HG03432 (cell line): ENCODE results near the gene A2ML1.
"Not testable (repeated sequence)": the region's sequence is repeated elsewhere in the genome, so short reads cannot be mapped to it uniquely, and the experiment has no call there.

Experiments
- ATAC-seq: cut with Tn5 transposase; IDR thresholded peaks from one replicate; pipeline ENCODE4 v1.9.1; 2021; ENCODE audit warnings: mild to moderate bottlenecking, moderate library complexity; ENCODE audit not compliant: unreplicated experiment

Gene A2ML1

GRCh38 chr12:8847435-8847834, 25.0 kb downstream of the A2ML1 start:
- ATAC-seq, result no peak

GRCh38 chr12:8849876-8850275, 27.5 kb downstream of the A2ML1 start:
- ATAC-seq, result no peak

GRCh38 chr12:8852119-8852518, 29.7 kb downstream of the A2ML1 start:
- ATAC-seq, result no peak

- ATAC-seq, result no peak
Measured at GRCh38 chr12:8855891-8856290, 33.5 kb downstream of the A2ML1 start.

GRCh38 chr12:8859448-8859847, 37.0 kb downstream of the A2ML1 start:
- not testable (repeated sequence) for ATAC-seq

- no peak for ATAC-seq
Measured at GRCh38 chr12:8860165-8860961, 37.9 kb downstream of the A2ML1 start.

GRCh38 chr12:8866429-8866828, 44.0 kb downstream of the A2ML1 start:
- ATAC-seq, result no peak

GRCh38 chr12:8867009-8867408, 44.6 kb downstream of the A2ML1 start:
- no peak for ATAC-seq

- no peak for ATAC-seq
Measured at GRCh38 chr12:8867786-8868185, 45.4 kb downstream of the A2ML1 start.

- no peak for ATAC-seq
Measured at GRCh38 chr12:8870586-8870985, 48.2 kb downstream of the A2ML1 start.

- no peak for ATAC-seq
Measured at GRCh38 chr12:8871068-8871467, 48.6 kb downstream of the A2ML1 start.

GRCh38 chr12:8876887-8877286, 54.5 kb downstream of the A2ML1 start:
- ATAC-seq, result no peak

- no peak for ATAC-seq
Measured at GRCh38 chr12:8886502-8887284, 64.3 kb downstream of the A2ML1 start.

GRCh38 chr12:8887285-8887715, 64.9 kb downstream of the A2ML1 start:
- no peak for ATAC-seq

GRCh38 chr12:8890313-8891085, 68.1 kb downstream of the A2ML1 start:
- ATAC-seq, result no peak

GRCh38 chr12:8891976-8892375, 69.6 kb downstream of the A2ML1 start:
- ATAC-seq, result no peak

GRCh38 chr12:8894378-8894777, 72.0 kb downstream of the A2ML1 start:
- ATAC-seq, result no peak

GRCh38 chr12:8894986-8895385, 72.6 kb downstream of the A2ML1 start:
- ATAC-seq, result no peak

- no peak for ATAC-seq
Measured at GRCh38 chr12:8897081-8897480, 74.7 kb downstream of the A2ML1 start.

GRCh38 chr12:8899830-8900229, 77.4 kb downstream of the A2ML1 start:
- no peak for ATAC-seq

- ATAC-seq, result not testable (repeated sequence)
Measured at GRCh38 chr12:8902703-8903102, 80.3 kb downstream of the A2ML1 start.
